HG03135 (cell line): ENCODE measurements around the gene FBXO34.
"Not testable (repeated sequence)": the region's sequence is repeated elsewhere in the genome, so short reads cannot be mapped to it uniquely, and the experiment has no call there.

Experiments
- ATAC-seq: cut with Tn5 transposase; IDR thresholded peaks from one replicate; pipeline ENCODE4 v1.9.1; 2021; ENCODE audit warnings: mild to moderate bottlenecking, moderate library complexity; ENCODE audit not compliant: unreplicated experiment

Gene FBXO34

GRCh38 chr14:55309154-55309553 is 37.9 kb downstream of the FBXO34 start:
- no peak for ATAC-seq

DNA sequence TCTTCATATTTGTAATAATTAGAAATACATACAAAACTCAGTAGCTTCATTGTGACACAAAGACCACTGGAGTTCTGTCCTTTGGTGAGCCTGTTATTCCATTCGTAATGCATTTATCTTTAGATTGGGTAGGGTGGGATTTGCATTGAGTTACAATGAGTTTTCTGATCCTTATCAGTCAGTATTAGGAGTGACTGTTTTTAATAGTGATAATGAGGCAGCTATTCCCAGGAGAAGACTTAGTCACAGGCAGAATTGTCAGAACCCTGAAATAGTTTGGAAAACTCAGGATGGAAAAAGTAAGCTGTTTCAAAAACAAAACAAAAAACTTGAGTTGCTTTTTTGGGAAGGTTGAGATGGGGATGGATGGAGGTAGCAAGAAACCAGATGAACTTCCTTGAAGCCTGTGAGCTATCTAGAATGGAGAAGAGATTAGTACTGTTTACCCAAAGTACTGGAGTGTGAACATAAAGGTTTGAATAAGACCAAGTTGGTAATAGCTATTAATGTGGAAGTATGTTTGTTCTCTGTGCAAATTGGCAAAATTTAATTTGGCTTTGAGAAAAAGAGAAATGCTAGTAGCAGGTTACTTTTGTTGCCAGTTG is 38.6 kb downstream of the FBXO34 start:
- ATAC-seq = no peak

DNA sequence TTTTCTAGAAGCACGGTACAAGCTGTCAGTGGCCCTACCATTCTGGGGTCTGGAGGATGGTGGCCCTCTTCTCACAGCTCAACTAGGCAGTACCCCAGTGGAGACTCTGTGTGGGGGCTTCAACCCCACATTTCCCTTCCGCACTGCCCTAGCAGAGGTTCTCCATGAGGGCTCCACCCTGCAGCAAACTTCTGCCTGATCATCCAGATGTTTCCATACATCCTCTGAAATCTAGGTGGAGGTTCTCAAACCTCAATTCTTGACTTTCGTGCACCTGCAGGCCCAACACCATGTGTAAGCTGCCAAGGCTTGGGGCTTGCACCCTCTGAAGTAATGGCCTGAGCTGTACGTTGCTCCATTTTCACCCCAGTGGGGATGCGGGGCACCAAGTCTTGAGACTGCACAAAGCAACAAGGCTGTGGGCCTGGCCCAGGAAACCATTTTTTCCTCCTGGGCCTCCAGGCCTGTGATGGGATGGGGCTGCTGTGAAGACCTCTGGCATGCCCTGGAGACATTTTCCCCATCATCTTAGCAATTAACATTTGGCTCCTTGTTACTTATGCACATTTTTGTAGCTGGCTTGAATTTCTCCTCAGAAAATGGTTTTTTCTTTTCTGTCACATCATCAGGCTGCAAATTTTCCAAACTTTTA is 41.3 kb downstream of the FBXO34 start:
- ATAC-seq = not testable (repeated sequence)

DNA sequence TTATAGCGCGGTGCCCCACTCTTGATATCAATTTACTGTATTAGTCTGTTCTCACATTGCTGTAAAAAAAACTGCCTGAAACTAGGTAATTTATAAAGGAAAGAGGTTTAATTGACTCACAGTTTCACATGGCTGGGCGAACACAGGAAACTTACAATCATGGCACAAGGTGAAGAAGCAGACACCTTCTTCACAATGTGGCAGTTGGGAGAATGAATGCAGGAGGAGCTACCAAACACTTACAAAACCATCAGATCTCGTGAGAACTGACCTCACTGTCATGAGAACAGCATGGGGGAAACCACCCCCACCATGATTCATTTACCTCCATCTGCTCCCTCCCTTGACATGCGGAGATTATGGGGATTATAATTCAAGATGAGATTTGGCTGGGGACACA is 42.3 kb downstream of the FBXO34 start:
- ATAC-seq = no peak

DNA sequence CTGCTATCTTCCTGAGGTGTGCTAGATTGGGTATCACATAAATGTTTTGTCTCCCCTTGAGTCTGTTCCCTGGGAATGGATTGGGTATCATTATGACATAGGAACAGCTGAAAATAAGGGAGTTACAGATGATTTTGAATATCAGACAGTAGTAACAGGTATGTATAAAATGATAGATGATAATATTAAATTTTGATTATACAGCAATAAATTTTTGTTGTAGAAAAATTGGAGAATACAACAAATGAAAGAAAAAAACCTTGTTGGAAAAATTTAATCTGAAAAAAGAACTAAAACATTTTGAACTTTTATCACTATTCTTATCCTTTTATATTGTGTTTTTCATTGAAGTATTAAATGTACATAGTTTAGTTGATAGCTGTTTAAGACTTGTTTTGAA is 43.2 kb downstream of the FBXO34 start:
- no peak for ATAC-seq

DNA sequence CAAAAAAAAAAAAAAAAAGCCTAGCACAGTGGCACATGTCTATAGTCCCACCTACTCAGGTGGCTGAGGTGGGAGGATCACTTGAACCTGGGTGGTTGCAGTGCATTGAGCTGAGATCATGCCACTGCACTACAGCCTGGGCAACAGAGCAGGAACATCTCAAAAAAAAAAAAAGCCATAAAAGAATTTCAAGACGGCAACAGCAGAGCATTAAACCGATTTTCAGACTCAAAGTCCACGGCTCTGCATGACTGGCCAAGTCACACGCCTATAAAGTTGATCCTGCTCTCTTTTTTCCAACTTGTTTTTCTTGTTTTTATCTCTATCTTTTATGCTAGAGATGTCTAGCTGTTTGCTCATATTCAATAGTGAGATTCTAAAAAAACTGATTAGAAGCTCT is 45.3 kb downstream of the FBXO34 start:
- no peak for ATAC-seq

- no peak for ATAC-seq
Measured at GRCh38 chr14:55317542-55318306, 46.5 kb downstream of the FBXO34 start.

- ATAC-seq = no peak
Measured at GRCh38 chr14:55318694-55319093, 47.5 kb downstream of the FBXO34 start.

- ATAC-seq = no peak
Measured at GRCh38 chr14:55323910-55324309, 52.7 kb downstream of the FBXO34 start.

GRCh38 chr14:55324812-55325211 is 53.6 kb downstream of the FBXO34 start:
- ATAC-seq = no peak

DNA sequence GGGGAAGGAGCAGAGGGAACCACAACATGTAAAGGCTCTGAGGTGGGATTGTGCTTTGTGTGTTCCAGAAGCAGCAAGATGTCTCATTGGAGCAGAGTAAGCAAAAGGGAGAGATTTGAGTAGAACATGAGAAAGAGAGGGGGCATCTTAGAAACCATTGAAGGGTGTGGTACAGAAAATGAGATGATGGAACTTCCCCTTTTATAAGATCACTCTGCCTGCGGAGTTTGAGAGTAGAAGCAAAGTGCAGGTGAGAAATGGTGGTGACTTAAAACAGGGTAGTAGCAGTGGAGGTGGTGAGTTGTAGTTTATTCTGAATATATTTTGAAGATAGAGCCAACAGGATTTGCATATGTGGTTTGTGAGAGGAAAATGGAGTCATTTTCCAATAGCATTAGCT is 56.0 kb downstream of the FBXO34 start:
- ATAC-seq = peak; percentile 56

DNA sequence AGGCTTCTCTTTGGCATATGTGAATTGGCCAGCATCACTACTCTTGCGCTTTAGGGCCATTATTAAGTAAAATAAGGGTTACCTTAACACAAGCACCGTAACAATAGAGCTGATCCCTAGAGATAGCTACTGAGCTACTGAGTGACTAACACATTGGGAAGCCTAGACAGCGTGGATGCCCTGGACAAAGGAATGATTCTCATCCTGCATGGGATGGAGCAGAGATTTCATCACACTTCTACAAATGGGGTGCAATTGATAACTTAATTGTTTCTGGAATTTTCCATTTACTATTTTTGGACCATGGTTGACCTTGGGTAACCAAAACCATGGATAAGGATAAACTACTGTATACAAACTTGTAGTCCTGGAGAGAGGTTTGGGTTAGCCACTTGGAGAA is 57.1 kb downstream of the FBXO34 start:
- no peak for ATAC-seq

DNA sequence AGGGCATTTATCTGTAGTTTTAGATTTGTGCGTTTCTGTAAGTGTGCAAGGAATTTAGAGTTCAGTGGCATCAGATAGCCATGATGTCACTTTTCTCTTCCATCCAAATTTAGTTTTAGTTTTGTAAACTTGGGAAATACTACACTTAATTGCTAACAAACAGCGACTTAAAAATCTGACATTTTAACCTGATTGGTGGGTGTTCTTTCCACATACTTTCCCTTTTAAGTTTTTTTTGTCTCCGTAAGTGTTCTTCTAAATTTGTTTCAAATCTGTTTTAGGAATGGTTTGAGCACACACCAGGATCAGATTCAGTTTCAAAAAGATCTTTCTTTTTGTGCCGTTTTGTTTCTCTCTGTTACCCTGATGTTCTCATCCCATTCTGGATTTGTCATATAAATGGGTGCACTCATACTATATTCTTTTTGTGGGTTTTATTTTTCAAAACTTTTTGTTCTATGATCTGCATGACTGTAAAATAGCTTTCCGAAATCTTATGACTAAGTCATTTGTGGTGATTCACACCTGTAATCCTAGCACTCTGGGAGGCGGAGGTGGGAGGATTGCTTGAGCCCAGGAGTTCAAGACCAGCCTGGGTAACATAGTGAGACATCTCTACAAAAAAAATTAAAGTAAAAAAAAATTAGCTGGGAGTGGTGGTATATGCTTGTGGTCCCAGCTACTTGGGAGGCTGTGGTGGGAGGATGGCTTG is 58.9 kb downstream of the FBXO34 start:
- ATAC-seq = no peak

DNA sequence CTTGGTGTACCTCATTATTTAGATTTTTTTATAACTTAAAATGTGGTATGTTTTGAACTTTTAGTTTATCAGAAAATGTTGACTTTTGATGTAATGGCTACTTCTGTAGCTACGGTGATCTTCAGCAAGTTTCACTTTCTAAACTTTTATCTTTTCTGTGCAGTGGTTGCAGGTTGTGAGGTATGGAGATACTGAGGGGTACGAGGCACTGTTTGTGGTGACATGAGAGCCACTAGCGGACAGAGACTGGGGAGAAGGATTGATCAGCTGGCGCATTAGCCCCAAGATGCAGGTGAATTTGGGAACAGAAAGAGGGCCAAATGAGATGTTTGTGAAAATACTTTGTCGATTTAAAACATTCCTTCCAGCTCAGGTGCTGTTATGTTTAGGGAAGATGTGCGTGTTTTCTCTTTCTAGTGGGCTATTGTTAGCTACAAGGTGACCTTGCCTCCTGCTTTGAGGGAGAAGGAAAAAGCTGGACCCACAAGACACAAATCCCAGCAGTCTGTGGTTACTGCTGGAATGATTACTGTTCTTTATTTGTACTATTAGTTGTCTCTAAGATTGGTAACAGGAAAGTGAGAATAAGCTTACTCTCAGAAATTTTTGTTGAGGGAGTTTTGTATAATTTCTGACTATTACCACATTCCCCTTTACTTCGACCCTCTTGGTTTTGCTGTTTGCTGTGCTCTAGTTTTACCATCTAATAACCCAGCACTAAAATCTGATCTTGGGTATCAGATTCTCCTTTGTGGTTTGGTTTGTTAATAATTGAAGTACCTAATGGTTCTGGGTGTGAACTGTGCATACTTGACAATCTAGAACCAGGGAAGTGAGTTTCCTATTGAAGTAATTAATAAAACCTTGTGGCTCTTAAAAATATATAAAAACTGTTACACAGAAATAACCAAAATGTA is 61.7 kb downstream of the FBXO34 start:
- peak; percentile 57 for ATAC-seq

DNA sequence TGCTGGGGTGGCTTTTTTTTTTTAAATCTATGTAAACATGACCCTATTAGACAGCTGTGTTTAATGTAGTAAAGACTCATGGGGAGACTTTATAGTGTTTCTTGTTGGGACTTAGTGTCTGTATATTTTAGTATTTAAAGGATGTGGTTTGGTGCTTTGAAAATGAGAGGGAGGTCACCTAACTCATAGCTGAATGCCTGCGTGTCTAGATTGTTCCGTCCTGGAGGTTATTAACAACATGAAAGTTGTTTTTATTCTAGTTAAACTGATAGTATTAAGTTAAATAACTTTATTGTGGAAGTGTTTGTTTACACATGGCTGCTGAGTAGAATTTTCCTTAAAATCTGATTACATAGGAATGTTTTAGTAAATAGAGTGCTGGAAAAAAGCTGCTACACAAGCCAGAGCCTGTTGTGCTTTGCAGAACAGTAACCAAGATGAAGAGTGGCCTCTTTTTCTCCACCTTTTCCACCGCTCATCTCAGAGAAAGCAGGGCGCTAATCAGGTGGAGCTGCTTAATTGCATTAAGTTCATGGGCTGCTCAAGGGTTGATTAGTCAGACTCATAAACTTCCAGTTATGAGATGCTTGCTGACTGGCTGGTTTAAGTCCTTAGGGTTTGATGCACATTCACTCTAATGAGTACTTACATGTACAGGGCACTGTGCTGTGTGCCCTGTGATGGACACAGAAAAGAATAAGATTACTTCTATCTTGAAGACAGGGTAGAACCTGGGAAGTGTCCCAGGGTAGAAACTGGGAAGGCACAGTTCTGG is 62.7 kb downstream of the FBXO34 start:
- ATAC-seq = peak; percentile 57

- no peak for ATAC-seq
Measured at GRCh38 chr14:55336162-55336561, 64.9 kb downstream of the FBXO34 start.

GRCh38 chr14:55336691-55337090 is 65.5 kb downstream of the FBXO34 start:
- ATAC-seq = no peak

GRCh38 chr14:55339770-55340169 is 68.5 kb downstream of the FBXO34 start:
- ATAC-seq = peak; percentile 75

GRCh38 chr14:55340482-55340881 is 69.3 kb downstream of the FBXO34 start:
- ATAC-seq = no peak

DNA sequence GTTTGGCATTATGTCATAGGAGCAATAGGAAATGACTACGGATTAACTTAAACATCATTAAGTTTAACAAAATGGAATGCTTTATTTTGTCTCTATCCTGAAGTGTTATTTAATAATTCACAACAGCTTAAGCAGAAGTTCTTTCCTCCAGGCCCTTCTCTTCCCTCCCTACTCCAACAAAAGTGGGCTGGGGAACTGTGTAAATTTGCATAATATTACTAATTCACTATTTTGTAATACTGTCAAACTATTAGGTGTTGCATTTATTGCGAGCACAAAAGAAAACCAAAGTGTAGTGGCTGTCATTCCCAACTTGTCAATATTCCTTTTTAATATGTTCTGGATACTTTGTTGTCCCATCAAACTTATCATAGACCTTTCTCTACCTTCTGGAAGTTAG is 70.6 kb downstream of the FBXO34 start:
- ATAC-seq = no peak
